Astrocyte (in vitro differentiated cells and primary cell): ENCODE measurements around the gene FUCA1.

Source experiments
- CTCF ChIP-seq: IDR thresholded peaks from 2 replicates; pipeline ENCODE4 v1.5.1; 2011; ENCODE audit warnings: low read depth, mild to moderate bottlenecking, inconsistent platforms, low read length, moderate library complexity; ENCODE audit not compliant: insufficient read depth
- EZH2 ChIP-seq: IDR thresholded peaks from 2 replicates; pipeline ENCODE4 v1.6.1; 2012; ENCODE audit warnings: mild to moderate bottlenecking, low read length, inconsistent platforms; ENCODE audit not compliant: insufficient read depth

GRCh38 chr1:23908453-23909341 is 40.6 kb upstream of the FUCA1 start:
- no peak for TF ChIP-seq CTCF
- TF ChIP-seq EZH2: no peak
